Loucy (cell line): ENCODE data around the gene MSN.

Experiments used
- H2AFZ ChIP-seq: fragments of 200-600 bp; sonication (generic); 2 replicates; pipeline ENCODE4 v1.6.0; 2016; ENCODE audit warnings: antibody characterized with exemption, mild to moderate bottlenecking, low read length, moderate library complexity
- H3F3A ChIP-seq: fragments of 200-600 bp; 2 replicates; pipeline ENCODE4 v1.6.0; 2016; ENCODE audit warnings: antibody characterized with exemption, low read depth, mild to moderate bottlenecking
- H3K27me3 ChIP-seq: fragments of 200-600 bp; sonication (generic); 2 replicates; pipeline ENCODE4 v1.6.1; 2014; ENCODE audit warnings: low read length, mild to moderate bottlenecking; ENCODE audit not compliant: insufficient read depth, poor library complexity, severe bottlenecking
- H3K36me3 ChIP-seq: fragments of 200-600 bp; sonication (generic); 2 replicates; pipeline ENCODE4 v1.6.1; 2016; ENCODE audit warnings: low read length; ENCODE audit not compliant: insufficient read depth
- H3K4me1 ChIP-seq: fragments of 200-600 bp; sonication (generic); 2 replicates; pipeline ENCODE4 v1.5.1; 2014; ENCODE audit warnings: low read length, mild to moderate bottlenecking; ENCODE audit not compliant: insufficient read depth, poor library complexity, severe bottlenecking
- H3K4me2 ChIP-seq: fragments of 200-600 bp; sonication (generic); 2 replicates; pipeline ENCODE4 v1.6.0; 2014; ENCODE audit warnings: antibody characterized with exemption, low read length, low read depth, mild to moderate bottlenecking; ENCODE audit not compliant: poor library complexity, severe bottlenecking
- H3K4me3 ChIP-seq: fragments of 200-600 bp; sonication (generic); 2 replicates; pipeline ENCODE4 v1.5.1; 2014; ENCODE audit warnings: low read length, mild to moderate bottlenecking, mixed read lengths; ENCODE audit not compliant: poor library complexity, severe bottlenecking
- H3K79me2 ChIP-seq: fragments of 200-600 bp; sonication (generic); 2 replicates; pipeline ENCODE4 v1.6.1; 2014; ENCODE audit warnings: low read length; ENCODE audit not compliant: insufficient read depth
- H3K9ac ChIP-seq: fragments of 200-600 bp; sonication (generic); 2 replicates; pipeline ENCODE4 v1.6.0; 2014; ENCODE audit warnings: mild to moderate bottlenecking, low read depth, low read length, moderate library complexity; ENCODE audit not compliant: poor library complexity, severe bottlenecking
- H3K9me2 ChIP-seq: fragments of 200-600 bp; sonication (generic); replicated peaks from 2 replicates; pipeline ENCODE4 v1.6.1; 2016; ENCODE audit warnings: low read depth, low read length, mixed read lengths
- H3K9me3 ChIP-seq: fragments of 200-600 bp; sonication (generic); 2 replicates; pipeline ENCODE4 v1.6.1; 2014; ENCODE audit warnings: mild to moderate bottlenecking, antibody characterized with exemption, low read length, low read depth; ENCODE audit not compliant: insufficient read depth
- H4K20me1 ChIP-seq: fragments of 200-600 bp; sonication (generic); 2 replicates; pipeline ENCODE4 v1.6.0; 2014; ENCODE audit warnings: antibody characterized with exemption, low read length, mild to moderate bottlenecking; ENCODE audit not compliant: insufficient read depth, poor library complexity, severe bottlenecking
- EZH2phosphoT487 ChIP-seq: fragments of 200-600 bp; IDR thresholded peaks from 2 replicates; pipeline ENCODE4 v1.6.1; 2018; ENCODE audit warnings: antibody characterized with exemption, mild to moderate bottlenecking, moderate library complexity, borderline replicate concordance
- TF ChIP-seq, protein P1 (sequence below): fragments of 200-600 bp; sonication (generic); conservative IDR thresholded peaks from 2 replicates; pipeline ENCODE4 v1.5.1; 2014; ENCODE audit warnings: mild to moderate bottlenecking, antibody characterized with exemption, low read length

Gene MSN

DNA sequence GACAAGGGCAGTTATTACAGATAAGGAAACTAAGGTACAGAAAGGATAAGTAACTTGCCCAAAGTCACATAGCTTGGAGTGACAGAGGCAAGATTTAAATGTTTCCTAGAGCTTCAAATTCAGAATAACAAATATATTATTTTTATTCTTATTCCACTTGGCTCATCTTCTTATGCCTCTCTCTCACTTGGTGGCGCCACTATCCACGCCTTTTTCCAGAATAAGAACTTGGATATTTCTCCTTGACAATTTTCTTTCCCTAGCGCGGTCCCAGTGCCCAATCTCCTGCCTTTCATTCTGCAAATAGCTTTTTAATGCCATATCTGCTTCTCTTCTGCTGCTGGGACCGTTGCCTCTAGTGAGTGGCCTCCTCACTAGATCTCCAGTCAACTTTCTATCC, 78.5 kb downstream of the MSN start:
- Histone ChIP-seq H3K36me3 (peaks cover 15% of the 10 kb centered on the region; the same call in 1 of the 2 replicates), H3K9ac (peak overlapping the region; percentile 17), H3K4me1 (peaks cover 34% of the 10 kb centered on the region), H3K27me3 (no peaks in the 10 kb centered on the region), H3K9me3 (no peaks in the 10 kb centered on the region), H3F3A (peaks cover 6% of the 10 kb centered on the region), H3K4me3 (no peak overlapping the region), H3K9me2 (no peaks in the 10 kb centered on the region), H3K4me2 (no peak overlapping the region), H3K79me2 (no peaks in the 10 kb centered on the region), H2AFZ (no peak overlapping the region), H4K20me1 (no peaks in the 10 kb centered on the region)
- TF ChIP-seq, protein P1, sequence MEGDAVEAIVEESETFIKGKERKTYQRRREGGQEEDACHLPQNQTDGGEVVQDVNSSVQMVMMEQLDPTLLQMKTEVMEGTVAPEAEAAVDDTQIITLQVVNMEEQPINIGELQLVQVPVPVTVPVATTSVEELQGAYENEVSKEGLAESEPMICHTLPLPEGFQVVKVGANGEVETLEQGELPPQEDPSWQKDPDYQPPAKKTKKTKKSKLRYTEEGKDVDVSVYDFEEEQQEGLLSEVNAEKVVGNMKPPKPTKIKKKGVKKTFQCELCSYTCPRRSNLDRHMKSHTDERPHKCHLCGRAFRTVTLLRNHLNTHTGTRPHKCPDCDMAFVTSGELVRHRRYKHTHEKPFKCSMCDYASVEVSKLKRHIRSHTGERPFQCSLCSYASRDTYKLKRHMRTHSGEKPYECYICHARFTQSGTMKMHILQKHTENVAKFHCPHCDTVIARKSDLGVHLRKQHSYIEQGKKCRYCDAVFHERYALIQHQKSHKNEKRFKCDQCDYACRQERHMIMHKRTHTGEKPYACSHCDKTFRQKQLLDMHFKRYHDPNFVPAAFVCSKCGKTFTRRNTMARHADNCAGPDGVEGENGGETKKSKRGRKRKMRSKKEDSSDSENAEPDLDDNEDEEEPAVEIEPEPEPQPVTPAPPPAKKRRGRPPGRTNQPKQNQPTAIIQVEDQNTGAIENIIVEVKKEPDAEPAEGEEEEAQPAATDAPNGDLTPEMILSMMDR = peak; percentile 55
- TF ChIP-seq EZH2phosphoT487 = no peak

DNA sequence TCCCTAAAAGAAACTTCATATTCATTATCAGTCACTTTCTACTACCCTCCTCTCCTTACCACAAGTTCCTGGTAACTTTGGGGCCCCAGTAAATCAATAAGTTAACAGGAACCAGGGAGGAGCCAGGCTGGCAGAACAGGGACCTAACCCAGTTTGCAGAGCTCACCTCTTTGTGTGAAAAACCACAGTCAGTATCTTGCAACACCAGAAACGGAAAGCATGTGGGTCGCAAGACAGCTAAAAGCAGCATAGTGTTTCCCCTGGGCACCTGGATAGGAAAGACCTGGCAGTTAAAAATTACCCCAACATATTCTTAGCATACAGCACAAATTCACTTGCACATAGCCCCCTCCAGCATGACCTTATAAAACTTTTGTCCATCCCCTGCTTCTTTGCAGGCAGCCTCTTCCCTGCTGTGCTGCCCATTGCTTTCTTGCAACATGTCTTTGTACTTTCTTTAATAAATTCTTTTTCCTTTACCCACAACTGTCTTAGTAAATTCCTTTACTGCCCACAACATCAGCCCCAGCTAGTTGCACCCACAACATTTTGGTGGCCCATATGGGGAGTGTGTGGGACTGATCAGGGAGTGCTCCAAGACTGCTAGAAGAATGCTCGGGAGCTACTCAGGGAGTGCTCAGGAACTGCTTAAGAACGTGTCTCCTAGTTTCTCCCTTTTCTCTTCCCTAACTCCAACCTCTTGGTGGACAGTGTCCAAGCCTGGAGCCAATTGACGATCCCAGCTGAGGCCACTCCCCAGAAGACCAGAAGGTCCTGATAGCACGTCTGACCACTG, 83.4 kb downstream of the MSN start:
- Histone ChIP-seq H3K9me3 (peaks cover 5% of the 10 kb centered on the region; the same call in 1 of the 2 replicates), H3K79me2 (no peaks in the 10 kb centered on the region), H3K4me3 (peak overlapping the region; percentile 32), H4K20me1 (no peaks in the 10 kb centered on the region), H3K4me2 (peak overlapping the region; percentile 64), H3K9ac (peak overlapping the region; percentile 77), H3K27me3 (no peaks in the 10 kb centered on the region), H3K36me3 (no peaks in the 10 kb centered on the region; the same call in 1 of the 2 replicates), H3K4me1 (peaks cover 58% of the 10 kb centered on the region), H2AFZ (no peak overlapping the region), H3F3A (peaks cover 15% of the 10 kb centered on the region), H3K9me2 (no peaks in the 10 kb centered on the region)
- TF ChIP-seq, protein P1 = no peak

DNA sequence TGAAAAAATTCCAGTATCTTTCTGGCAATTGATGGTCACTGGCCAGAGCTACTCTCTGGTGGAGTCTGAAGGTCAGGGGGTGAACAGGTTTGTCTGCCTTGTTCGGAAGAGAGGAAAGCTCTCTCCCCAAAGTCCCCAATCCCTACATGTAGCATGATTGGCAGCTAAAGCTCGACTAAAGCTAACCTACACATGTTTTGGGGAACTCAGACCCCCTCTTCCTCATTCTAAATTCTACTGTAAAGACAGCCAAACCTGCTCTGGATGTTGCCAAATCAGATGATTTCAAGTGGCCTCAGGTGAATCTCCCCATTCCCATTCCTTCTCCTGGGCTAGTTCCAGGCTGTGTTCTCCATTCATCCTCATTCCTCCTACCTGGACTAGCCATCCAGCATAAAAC, 84.1 kb downstream of the MSN start:
- Histone ChIP-seq H3K36me3 (no peaks in the 10 kb centered on the region; the same call in 1 of the 2 replicates), H3K79me2 (no peaks in the 10 kb centered on the region), H4K20me1 (no peaks in the 10 kb centered on the region), H3K27me3 (no peaks in the 10 kb centered on the region), H3K4me3 (peak overlapping the region; percentile 32), H3K9ac (peak overlapping the region; percentile 77), H3K9me3 (peaks cover 5% of the 10 kb centered on the region; the same call in 1 of the 2 replicates), H3K9me2 (no peaks in the 10 kb centered on the region), H3K4me1 (peaks cover 64% of the 10 kb centered on the region), H2AFZ (no peak overlapping the region), H3F3A (peaks cover 15% of the 10 kb centered on the region), H3K4me2 (peak overlapping the region; percentile 64)
- no peak for TF ChIP-seq EZH2phosphoT487
- TF ChIP-seq, protein P1 = no peak
